GM19455 (cell line): ENCODE data around the gene MYO1A.
"Not testable (repeated sequence)": the region's sequence is repeated elsewhere in the genome, so short reads cannot be mapped to it uniquely, and the experiment has no call there.

Source experiments
- ATAC-seq: cut with Tn5 transposase; IDR thresholded peaks from one replicate; pipeline ENCODE4 v1.9.1; 2021; ENCODE audit not compliant: unreplicated experiment

MYO1A gene

GRCh38 chr12:57048423-57049118, 1.4 kb downstream of the MYO1A start:
- no peak for ATAC-seq

DNA sequence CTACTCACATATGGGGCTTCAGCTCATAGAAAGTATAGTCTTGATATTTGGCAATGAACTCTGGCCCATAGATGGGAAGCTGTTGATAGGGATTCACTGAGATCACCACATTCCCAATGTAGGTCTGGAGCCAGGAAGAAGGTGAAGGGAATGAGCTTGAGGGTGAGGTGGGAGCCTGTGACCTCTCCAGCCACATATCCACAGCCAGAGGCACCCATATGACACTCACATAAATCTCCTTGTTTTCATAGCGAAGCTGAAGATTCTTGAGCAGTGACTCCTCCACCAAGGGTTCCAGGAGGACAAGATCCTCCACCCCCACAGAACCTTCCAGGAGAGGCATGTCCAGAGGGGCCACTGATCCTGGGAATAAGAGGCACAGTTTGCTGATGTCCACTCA, 1.9 kb downstream of the MYO1A start:
- no peak for ATAC-seq

- ATAC-seq = no peak
Measured at GRCh38 chr12:57046947-57047890, 2.7 kb downstream of the MYO1A start.

- no peak for ATAC-seq
Measured at GRCh38 chr12:57046086-57046791, 3.7 kb downstream of the MYO1A start.

DNA sequence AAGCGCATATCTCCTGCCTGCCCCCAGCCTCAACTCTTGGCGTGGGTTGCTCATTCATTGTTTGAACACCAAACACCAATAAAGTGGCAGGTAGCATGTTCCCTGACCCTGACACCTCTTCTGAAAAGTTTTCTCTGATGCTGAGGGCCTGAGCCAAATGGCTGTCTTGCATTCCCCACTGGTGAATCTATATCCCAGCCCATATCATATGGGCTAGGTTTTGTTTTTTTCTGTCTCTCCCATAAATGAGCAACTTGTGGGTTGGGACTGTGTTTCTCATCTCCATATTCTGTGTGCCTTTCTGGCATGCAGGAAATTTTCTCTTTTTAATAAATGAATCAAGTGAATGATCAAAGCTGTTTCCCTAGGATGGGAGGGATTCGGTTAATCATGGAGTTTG, 5.0 kb downstream of the MYO1A start:
- ATAC-seq = no peak

- no peak for ATAC-seq
Measured at GRCh38 chr12:57044468-57044867, 5.5 kb downstream of the MYO1A start.

DNA sequence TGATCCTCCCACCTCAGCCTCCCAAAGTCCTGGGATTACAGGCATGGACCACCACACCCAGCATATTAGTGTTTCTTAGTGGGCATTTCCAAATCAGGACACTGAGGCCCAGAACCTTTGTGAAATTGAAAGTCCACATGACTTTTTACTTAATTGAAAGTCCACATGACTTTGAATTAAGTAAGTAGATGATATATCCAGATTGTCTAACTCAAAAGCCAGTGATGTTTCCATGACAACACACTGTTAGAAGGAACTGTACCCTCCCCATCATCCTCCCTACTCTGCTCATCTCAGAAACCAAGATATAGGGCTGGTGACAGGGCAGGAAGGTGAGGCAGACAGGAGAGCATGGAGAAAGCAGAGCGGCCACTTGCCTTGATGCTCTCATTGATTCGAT, 7.2 kb downstream of the MYO1A start:
- no peak for ATAC-seq

- no peak for ATAC-seq
Measured at GRCh38 chr12:57040750-57041149, 9.2 kb downstream of the MYO1A start.

GRCh38 chr12:57040211-57040610, 9.7 kb downstream of the MYO1A start:
- ATAC-seq = no peak

- ATAC-seq = no peak
Measured at GRCh38 chr12:57039016-57039798, 10.7 kb downstream of the MYO1A start.

DNA sequence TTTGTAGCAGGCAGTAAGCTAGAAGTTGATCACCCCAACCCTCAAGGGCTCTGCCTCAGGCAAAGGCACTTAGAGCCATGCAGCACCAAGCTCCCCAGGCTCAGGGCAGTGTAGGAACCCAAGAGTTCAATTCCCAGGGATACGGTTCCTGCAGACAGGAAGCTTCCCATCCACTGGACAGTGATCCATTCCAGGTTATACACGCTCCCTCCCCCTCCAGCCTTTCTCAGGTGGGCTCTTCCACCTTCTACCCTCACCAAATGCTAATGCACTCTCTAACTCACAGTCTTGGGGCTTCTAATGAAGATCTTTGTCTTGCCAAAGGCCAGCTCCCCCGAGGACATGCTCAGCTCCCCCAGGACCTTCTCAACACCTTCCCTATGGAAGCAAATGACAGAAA, 12.7 kb downstream of the MYO1A start:
- no peak for ATAC-seq

GRCh38 chr12:57033431-57033830, 16.5 kb downstream of the MYO1A start:
- ATAC-seq = no peak

GRCh38 chr12:57031789-57032188, 18.1 kb downstream of the MYO1A start:
- no peak for ATAC-seq

DNA sequence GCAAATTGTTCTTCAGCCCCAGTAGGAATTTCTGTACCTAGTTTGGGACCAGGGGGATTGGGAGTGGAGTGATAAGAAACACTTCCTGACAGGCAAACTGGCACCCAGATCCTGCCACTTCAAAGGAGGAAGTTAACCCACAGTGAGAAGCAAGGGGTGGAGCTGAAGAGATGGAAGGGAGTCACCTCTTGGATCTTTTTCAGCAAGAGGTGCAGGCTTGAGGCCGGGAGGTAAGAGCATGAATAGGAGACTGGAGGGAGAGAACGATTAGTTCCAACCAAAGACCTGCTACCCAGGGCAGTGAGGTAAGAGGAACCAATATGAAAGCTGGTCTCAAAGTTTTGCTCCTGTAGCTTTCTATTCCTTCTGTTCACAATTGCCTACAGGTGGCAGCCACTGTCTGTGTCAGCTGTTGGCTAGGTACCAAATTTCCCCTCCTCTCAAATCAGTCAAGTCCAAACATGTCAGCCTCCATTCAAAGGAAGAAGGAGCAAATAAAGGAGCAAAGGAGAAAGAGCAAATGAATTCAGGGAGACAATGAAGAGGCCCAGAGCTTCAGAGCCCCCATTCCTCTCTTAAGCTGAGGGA, 18.7 kb downstream of the MYO1A start:
- no peak for ATAC-seq

DNA sequence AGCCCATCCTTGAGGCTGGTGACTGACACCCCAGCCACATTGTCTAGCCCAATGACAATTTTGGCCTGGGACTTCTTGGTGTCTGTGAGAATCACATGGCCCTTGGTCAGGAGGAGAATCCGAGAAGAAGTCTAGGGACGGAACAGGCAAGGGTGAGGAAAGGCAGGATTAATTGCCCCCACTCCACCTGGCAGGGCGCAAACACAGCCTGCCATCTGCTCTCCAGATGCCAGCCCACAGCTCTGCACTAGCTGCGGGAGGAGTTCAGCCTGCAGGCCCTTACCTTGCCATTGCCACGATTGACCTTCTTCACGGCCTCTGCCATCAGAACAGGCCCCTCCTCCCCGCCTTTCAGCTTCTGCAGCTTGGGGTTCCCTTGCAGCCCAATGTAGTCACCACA, 20.5 kb downstream of the MYO1A start:
- ATAC-seq = no peak

DNA sequence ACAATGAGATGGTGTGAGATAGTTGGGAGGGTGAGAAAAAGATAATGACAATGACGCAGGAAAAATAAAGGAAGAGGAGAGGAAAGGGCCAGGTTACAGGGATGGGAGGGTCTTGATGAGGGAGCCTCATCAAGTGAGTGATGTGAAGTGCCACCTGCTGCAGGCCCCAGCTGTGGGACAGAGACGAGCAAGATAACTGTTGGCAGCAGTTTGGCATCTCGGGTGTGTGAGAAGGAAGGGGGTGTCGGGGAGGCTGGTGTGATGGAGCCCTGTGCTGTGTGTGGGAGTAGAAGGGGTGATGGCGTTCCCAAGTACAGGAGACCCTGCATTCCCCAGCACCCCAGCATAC, 22.1 kb downstream of the MYO1A start:
- ATAC-seq = no peak

DNA sequence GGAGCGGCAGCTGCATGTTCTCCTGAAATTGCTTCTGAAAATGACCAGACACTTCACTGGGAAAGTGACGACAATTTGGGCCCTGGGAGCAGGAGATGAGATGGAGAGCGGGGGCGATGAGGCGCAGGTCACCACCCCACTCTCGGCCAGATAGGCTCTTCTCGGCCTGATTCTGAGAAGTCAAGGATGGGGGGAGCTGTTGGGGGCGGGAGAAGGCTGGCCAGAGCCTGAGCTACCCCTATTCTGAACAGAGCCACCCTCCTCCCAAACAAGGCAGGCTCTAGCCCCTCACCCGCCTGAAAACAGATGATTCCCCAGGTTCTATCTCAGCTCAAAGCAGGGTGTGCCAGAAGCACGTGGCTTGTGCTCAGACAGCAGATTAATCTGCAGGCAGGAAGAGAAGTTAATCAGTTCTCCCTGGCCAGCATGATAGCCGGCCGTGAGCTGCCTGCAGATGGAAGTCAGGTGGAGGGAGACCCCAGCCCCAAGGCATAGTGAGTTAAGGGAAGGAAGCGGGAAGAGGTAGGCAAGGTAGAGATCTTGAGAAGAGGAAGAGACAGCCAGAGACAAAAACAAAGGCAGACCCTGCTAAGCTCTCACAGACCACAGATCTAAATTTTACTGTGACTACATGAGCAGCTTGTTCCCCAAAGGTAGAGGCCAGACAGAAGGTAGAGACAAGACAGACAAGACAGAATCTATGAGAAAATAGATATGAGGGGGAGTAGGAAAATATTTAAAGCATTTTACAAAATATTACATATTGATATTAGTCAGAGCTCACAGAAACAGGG, 22.7 kb downstream of the MYO1A start:
- no peak for ATAC-seq

- no peak for ATAC-seq
Measured at GRCh38 chr12:57025196-57025595, 24.7 kb downstream of the MYO1A start.

DNA sequence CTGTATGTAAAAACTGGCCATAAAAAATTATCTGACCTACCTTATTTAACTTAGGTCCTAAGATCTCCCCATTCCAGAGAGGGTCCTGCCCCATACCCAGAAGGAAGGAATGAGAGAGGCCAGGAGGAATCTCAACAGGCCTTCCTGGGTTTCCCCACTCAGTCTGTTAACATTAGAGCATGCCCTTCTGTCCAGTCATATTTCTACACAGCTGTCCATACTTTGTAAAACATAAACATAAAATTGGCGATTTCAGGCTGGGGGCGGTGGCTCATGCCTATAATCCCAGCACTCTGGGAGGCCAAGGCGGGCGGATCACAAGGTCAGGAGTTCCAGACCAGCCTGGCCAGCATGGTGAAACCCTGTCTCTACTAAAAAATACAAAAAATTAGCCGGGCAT, 27.6 kb downstream of the MYO1A start:
- not testable (repeated sequence) for ATAC-seq
